D721Med (cell line): ENCODE data around the gene SMCO2.

Experiments
- DNase-seq: peaks from one replicate; pipeline ENCODE4 v3.0.0; 2011; ENCODE audit warnings: low spot score; ENCODE audit not compliant: insufficient read length
- FAIRE-seq: peaks from 2 replicates; lab custom pipeline; 2011; peaks lifted over from hg19 to GRCh38; lab: Jason Lieb, UNC
- CTCF ChIP-seq: IDR thresholded peaks from 2 replicates; pipeline ENCODE4 v1.5.1; 2012; ENCODE audit warnings: mild to moderate bottlenecking, control low read depth; ENCODE audit not compliant: insufficient read depth; ENCODE audit errors: missing control alignments

SMCO2 gene

DNA sequence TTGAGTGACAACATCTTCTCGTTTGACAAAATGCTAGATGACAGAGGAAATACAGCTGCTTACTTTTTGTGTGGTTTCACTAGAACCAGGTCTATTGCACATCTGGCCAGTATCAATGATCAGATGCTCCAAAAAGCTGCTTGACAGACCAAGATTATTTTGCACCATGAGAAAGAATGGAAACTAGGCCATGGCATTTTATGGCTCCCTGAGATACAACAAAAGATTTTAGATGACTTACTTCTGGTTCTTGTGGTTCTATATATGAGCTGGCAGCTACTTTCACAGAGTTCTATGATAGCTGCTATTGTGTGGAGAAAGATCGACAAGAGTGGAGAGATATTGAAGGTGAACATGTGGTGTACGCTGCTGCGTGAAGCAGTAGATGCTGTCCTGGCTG lies 51.6 kb downstream of the SMCO2 start:
- no peak for DNase-seq
- no peak for TF ChIP-seq CTCF
- FAIRE-seq, result no peak

DNA sequence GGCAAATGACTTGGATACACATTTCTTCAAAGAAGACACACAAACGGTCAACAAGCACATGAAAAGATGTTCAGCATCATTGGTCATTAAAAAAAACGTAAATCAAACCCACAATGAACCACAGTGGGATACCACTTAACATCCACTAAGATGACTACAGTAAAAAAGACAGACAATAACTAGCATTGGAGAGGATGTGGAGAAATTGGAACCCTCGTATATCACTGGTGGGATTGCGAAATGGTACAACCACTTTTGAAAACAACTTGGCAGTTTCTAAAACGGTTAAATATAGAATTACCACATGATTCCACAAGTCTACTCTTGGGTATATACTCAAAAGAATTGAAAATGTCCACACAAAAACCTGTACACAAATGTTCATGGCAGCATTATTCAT lies 52.2 kb downstream of the SMCO2 start:
- DNase-seq (no peak), FAIRE-seq (no peak)
- TF ChIP-seq CTCF, result no peak

DNA sequence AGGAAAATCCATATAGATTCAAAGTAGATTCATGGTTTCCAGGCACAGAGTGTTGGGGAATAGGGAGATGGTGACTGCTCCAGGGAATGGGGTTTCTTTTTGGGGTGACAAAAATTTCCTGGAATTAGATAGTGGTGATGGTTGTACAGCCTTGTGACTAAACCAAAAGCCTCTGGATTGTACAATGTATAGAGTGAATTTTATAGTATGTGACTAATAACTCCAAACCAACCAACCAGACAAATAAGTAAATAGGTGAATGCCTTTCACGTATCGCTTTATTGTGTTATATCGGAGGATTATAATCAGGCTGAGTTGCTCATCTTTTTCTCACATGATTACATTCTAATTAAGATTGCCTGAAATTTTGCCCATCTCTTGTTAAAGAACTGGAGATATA lies 52.8 kb downstream of the SMCO2 start:
- DNase-seq, result no peak
- FAIRE-seq, result no peak
- TF ChIP-seq CTCF, result no peak

- no peak for TF ChIP-seq CTCF
- no peak for DNase-seq
- no peak for FAIRE-seq
These were observed 54.0 kb downstream of the SMCO2 start for GRCh38 chr12:27500546-27500945.

GRCh38 chr12:27502021-27502435 lies 55.5 kb downstream of the SMCO2 start:
- TF ChIP-seq CTCF, result no peak
- DNase-seq, result no peak
- FAIRE-seq, result no peak

- TF ChIP-seq CTCF, result no peak
- FAIRE-seq, result no peak
- no peak for DNase-seq
These were observed 58.0 kb downstream of the SMCO2 start for GRCh38 chr12:27504507-27504906.

DNA sequence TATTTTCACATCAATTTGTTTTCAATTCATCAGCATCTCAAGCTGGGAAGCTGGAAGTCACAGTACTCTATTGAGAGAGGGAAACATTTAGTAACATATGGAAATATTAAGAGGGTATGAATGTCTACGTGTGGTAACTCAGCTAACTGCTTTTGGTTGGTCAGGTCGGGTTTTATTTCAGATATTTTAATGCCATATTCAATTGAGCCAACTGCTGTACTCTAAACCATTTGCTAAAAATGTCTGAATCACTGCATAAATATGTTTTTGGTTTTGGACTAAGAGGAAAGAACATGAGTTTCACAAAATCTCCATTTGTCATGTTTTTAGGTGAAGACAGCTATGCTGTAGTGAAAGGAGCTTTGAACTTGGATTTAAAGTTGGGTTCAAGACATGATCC lies 58.6 kb downstream of the SMCO2 start:
- FAIRE-seq, result no peak
- no peak for TF ChIP-seq CTCF
- DNase-seq, result no peak
